B cell (primary cell): ENCODE data around the gene UBE2F. TPM values are rescaled to one million over a fixed set of nuclear protein-coding genes. Genes with fewer than 3 reads are reported as not detected.

Source experiments
- ATAC-seq: fragments of 200-7000 bp; cut with Tn5 transposase; one replicate; pipeline ENCODE4 v1.10.0; 2021; ENCODE audit warnings: low read depth, mild to moderate bottlenecking, moderate number of reproducible peaks, moderate library complexity
- CTCF ChIA-PET: fragments of 350-600 bp; sonication (Branson Sonifier 250); formaldehyde crosslinking; loops from one replicate; lab custom pipeline; 2021; ENCODE audit warnings: antibody characterized with exemption, inconsistent platforms; lab: Charles Lee
- POLR2A ChIA-PET: fragments of 350-600 bp; sonication (Branson Sonifier 250); formaldehyde crosslinking; loops from one replicate; lab custom pipeline; 2021; ENCODE audit warnings: antibody characterized with exemption; lab: Charles Lee
- DNase-seq: peaks from one replicate; pipeline ENCODE4 v3.0.0; 2013
- H2AFZ ChIP-seq: 2 replicates; pipeline ENCODE4 v1.6.1; 2012; ENCODE audit warnings: mild to moderate bottlenecking, low read depth, low read length; ENCODE audit not compliant: insufficient read depth, poor library complexity, severe bottlenecking
- H3K27ac ChIP-seq, 2 donors: 1 replicate in 1 of 2; 2 replicates in 1 of 2; pipeline ENCODE4 v1.5.1; 2012 to 2013; ENCODE audit warnings: low read length in 2 of 2, mild to moderate bottlenecking in 2 of 2, moderate library complexity in 1 of 2
- H3K27me3 ChIP-seq, 4 experiments: fragments of 200-600 bp in 1 of 4; sonication (generic) in 1 of 4; replicated peaks in 1 of 4; 1 replicate in 2 of 4; 2 replicates in 2 of 4; pipeline versions ENCODE4 v1.6.1 to v1.7.0; 2013 to 2016; ENCODE audit warnings: low read length in 3 of 4, mild to moderate bottlenecking in 2 of 4, mixed read lengths in 1 of 4, moderate library complexity in 1 of 4; ENCODE audit not compliant: insufficient read depth in 4 of 4, control insufficient read depth in 3 of 4; ENCODE audit errors: control extremely low read depth in 1 of 4
- H3K36me3 ChIP-seq, 2 experiments: replicated peaks in 1 of 2; 1 replicate in 1 of 2; 2 replicates in 1 of 2; pipeline versions ENCODE4 v1.6.1 to v1.7.1; 2013; ENCODE audit warnings: low read length in 1 of 2; ENCODE audit not compliant: insufficient read depth in 2 of 2, control insufficient read depth in 1 of 2; ENCODE audit errors: control extremely low read depth in 1 of 2, extremely low read depth in 1 of 2
- H3K4me1 ChIP-seq, 2 donors: fragments of 200-600 bp in 1 of 2; sonication (generic) in 1 of 2; 1 replicate in 1 of 2; 2 replicates in 1 of 2; pipeline versions ENCODE4 v1.5.1 to v1.6.1; 2013 to 2017; ENCODE audit warnings: low read length in 2 of 2; ENCODE audit not compliant: control insufficient read depth in 2 of 2, insufficient read depth in 2 of 2
- H3K4me2 ChIP-seq: replicated peaks from 2 replicates; pipeline ENCODE3; 2012; ENCODE audit warnings: mild to moderate bottlenecking, low read depth, low read length; ENCODE audit not compliant: poor library complexity, severe bottlenecking
- H3K4me3 ChIP-seq, 5 experiments: fragments of 200-600 bp in 1 of 5; sonication (generic) in 1 of 5; 1 replicate in 3 of 5; 2 replicates in 2 of 5; pipeline versions ENCODE4 v1.5.1 to v1.7.0; 2011 to 2016; ENCODE audit warnings: low read length in 4 of 5, mild to moderate bottlenecking in 4 of 5, low read depth in 2 of 5, control low read depth in 1 of 5, moderate library complexity in 1 of 5; ENCODE audit not compliant: insufficient read depth in 1 of 5; ENCODE audit errors: control extremely low read depth in 1 of 5, extremely low read depth in 1 of 5
- H3K79me2 ChIP-seq: fragments of 200-600 bp; sonication (generic); one replicate; pipeline ENCODE4 v1.6.0; 2016; ENCODE audit warnings: low read length; ENCODE audit not compliant: control insufficient read depth, insufficient read depth
- H3K9ac ChIP-seq: fragments of 200-600 bp; sonication (generic); 2 replicates; pipeline ENCODE4 v1.6.1; 2017; ENCODE audit warnings: mild to moderate bottlenecking, low read length, moderate library complexity
- H3K9me3 ChIP-seq, 3 donors: one replicate each; pipeline versions ENCODE4 v1.6.1 to v1.7.1; 2013; ENCODE audit warnings: low read length in 2 of 3; ENCODE audit not compliant: control insufficient read depth in 2 of 3, insufficient read depth in 1 of 3; ENCODE audit errors: control extremely low read depth in 1 of 3
- H4K20me1 ChIP-seq: 2 replicates; pipeline ENCODE4 v1.6.0; 2012; ENCODE audit warnings: mild to moderate bottlenecking, low read length; ENCODE audit not compliant: insufficient read depth, control insufficient read depth, poor library complexity, severe bottlenecking
- H3K27ac Mint-ChIP-seq: one replicate; pipeline ENCODE4 v1.8.0; 2021; ENCODE audit warnings: mixed read lengths
- H3K27me3 Mint-ChIP-seq: one replicate; pipeline ENCODE4 v1.8.0; 2021; ENCODE audit warnings: mixed read lengths
- H3K4me1 Mint-ChIP-seq: one replicate; pipeline ENCODE4 v1.8.0; 2021; ENCODE audit warnings: mixed read lengths
- H3K4me3 Mint-ChIP-seq: one replicate; pipeline ENCODE4 v1.8.0; 2021; ENCODE audit warnings: mixed read lengths
- H3K9me3 Mint-ChIP-seq: one replicate; pipeline ENCODE4 v1.8.0; 2022; ENCODE audit warnings: mixed read lengths; ENCODE audit not compliant: insufficient read depth
- CTCF ChIP-seq: fragments of 200-600 bp; IDR thresholded peaks from one replicate; pipeline ENCODE4 v1.8.0; 2022; ENCODE audit warnings: antibody characterized with exemption, mild to moderate bottlenecking
- EZH2 ChIP-seq: IDR thresholded peaks from 2 replicates; pipeline ENCODE4 v1.6.1; 2012; ENCODE audit warnings: borderline replicate concordance, low read depth, mild to moderate bottlenecking, moderate library complexity, low read length; ENCODE audit not compliant: insufficient read depth, poor library complexity, severe bottlenecking
- WGBS: methylation state at CpG from one replicate; pipeline ENCODE4 v1.1.5; 2013; ENCODE audit warnings: missing lambda C conversion rate; ENCODE audit not compliant: insufficient coverage; 5-methylcytosine and 5-hydroxymethylcytosine counted together
- intact Hi-C: fragments of 100-400 bp; cut with micrococcal nuclease; formaldehyde crosslinking; loops from one replicate; pipeline ENCODE4 v1.10.0; 2022
- polyA minus RNA-seq: library from RNA; depleted of rRNA, polyadenylated mRNA; stranded (reverse); fragments of >200 nt; gene quantifications from 2 replicates; pipeline ENCODE4 v1.2.3, GENCODE V29; 2012
- polyA plus RNA-seq: library from polyadenylated mRNA; depleted of rRNA; stranded (reverse); fragments of >200 nt; gene quantifications from 2 replicates; pipeline ENCODE4 v1.2.3, GENCODE V29; 2012
- total RNA-seq, 2 donors: library from RNA; stranded (reverse); fragments of 120-200 nt in 1 of 2; gene quantifications; 1 replicate in 1 of 2; 2 replicates in 1 of 2; pipeline versions ENCODE4 v1.2.3 to v1.2.4, GENCODE V29; 2013 to 2022

The UBE2F gene
- total RNA-seq (56.6 and 57.6 TPM in 2 replicates), polyA plus RNA-seq (22.5 and 28.2 TPM in 2 replicates), polyA minus RNA-seq (11.1 and 17.5 TPM in 2 replicates)
- 35.8 TPM for total RNA-seq (2013)

- Histone ChIP-seq H3K9me3 (peaks cover 0 to 11% (median 11%) of the 10 kb centered on the region in 3 donors), H3K79me2 (peaks cover 23% of the 10 kb centered on the region), H3K27ac (peak within 1 kb of the TSS; percentile 45 to 50), H4K20me1 (peaks cover 16% of the 10 kb centered on the region), H3K4me1 (peaks cover 27 to 32% of the 10 kb centered on the region in 2 donors), H3K4me3 (peak within 1 kb of the TSS; percentile 54 to 96 (median 73)), H3K4me2 (peak within 1 kb of the TSS; percentile 97), H3K36me3 (no peaks in the 10 kb centered on the region), H2AFZ (peak within 1 kb of the TSS; percentile 98), H3K27me3 (no peaks in the 10 kb centered on the region), H3K9ac (peak within 1 kb of the TSS; percentile 79)
- Mint-ChIP-seq H3K27me3 (no peaks in the 10 kb centered on the region), H3K9me3 (peaks cover 4% of the 10 kb centered on the region), H3K27ac (peak within 1 kb of the TSS; percentile 88), H3K4me1 (peaks cover 36% of the 10 kb centered on the region), H3K4me3 (peak within 1 kb of the TSS; percentile 81)
- peak; percentile 94 for ATAC-seq
- TF ChIP-seq CTCF: no peak
- TF ChIP-seq EZH2: no peak
- ChIA-PET CTCF (no interaction called here), POLR2A (no interaction called here)
- DNase-seq: peak; percentile 97
- under 1% methylated on average over 123 of the region's 123 CpGs for WGBS
- intact Hi-C loops: loop anchor here (1.0 to 10.0 kb wide), 10 partner anchors 45 to 882 kb away; partner anchors contain the start of genes ASB1, COPS8 and ILKAP
Observed at GRCh38 chr2:237966565-237967462, at the start of gene UBE2F. Gene UBE2F, plus strand, starts transcription at chr2:237967014. Its CDS starts 6,094 bp downstream, at chr2:237973108.
